Measurements from ENCODE around the gene SRGAP2B.
"Not testable (repeated sequence)": the region's sequence is repeated elsewhere in the genome, so short reads cannot be mapped to it uniquely, and the experiment has no call there.

SRGAP2B gene

GRCh38 chr1:144894454-144895201, 200.5 kb downstream of the SRGAP2B start:
- DNase-seq (ENCODE audit: low read depth): not testable (repeated sequence)

GRCh38 chr1:144893710-144894438, 201.3 kb downstream of the SRGAP2B start:
- not testable (repeated sequence) for DNase-seq (ENCODE audit: low read depth)

GRCh38 chr1:144893062-144893461, 202.1 kb downstream of the SRGAP2B start:
- DNase-seq (ENCODE audit: low read depth): not testable (repeated sequence)

- not testable (repeated sequence) for DNase-seq (ENCODE audit: low read depth)
These were observed 205.5 kb downstream of the SRGAP2B start for GRCh38 chr1:144889450-144890115.

GRCh38 chr1:144883022-144883421, 212.1 kb downstream of the SRGAP2B start:
- peak; percentile 4 for DNase-seq (ENCODE audit: low read depth)

- DNase-seq (ENCODE audit: low read depth): not testable (repeated sequence)
These were observed 212.8 kb downstream of the SRGAP2B start for GRCh38 chr1:144882343-144882742.

- not testable (repeated sequence) for DNase-seq (ENCODE audit: low read depth)
These were observed 236.5 kb downstream of the SRGAP2B start for GRCh38 chr1:144858607-144859006.

Measured in T-helper 22 cell (primary cell).